SK-N-SH (cell line): ENCODE results near the gene ATP2A1. TPM values are rescaled to one million over a fixed set of nuclear protein-coding genes. Genes with fewer than 3 reads are reported as not detected.

Source experiments
- CTCF ChIA-PET: fragments of 300-600, 350-600 bp; formaldehyde crosslinking; extraction: SDS; loops from one replicate; lab custom pipeline; 2021; lab: Yijun Ruan, JAX
- POLR2A ChIA-PET: fragments of 350-600 bp; sonication (Branson Sonifier 250); formaldehyde crosslinking; extraction: SDS; loops from one replicate; lab custom pipeline; 2020; ENCODE audit warnings: antibody characterized with exemption, inconsistent platforms; lab: Yijun Ruan, JAX
- DNase-seq: peaks from one replicate; pipeline ENCODE4 v3.0.0; 2012
- H2AFZ ChIP-seq: fragments of 200-600 bp; sonication (generic); 2 replicates; pipeline ENCODE4 v1.8.1; 2016; ENCODE audit warnings: antibody characterized with exemption, mild to moderate bottlenecking, low read depth
- H3F3A ChIP-seq: fragments of 200-600 bp; sonication (generic); replicated peaks from 2 replicates; pipeline ENCODE3; 2016; ENCODE audit warnings: antibody characterized with exemption, mild to moderate bottlenecking; ENCODE audit not compliant: insufficient read depth
- H3K27ac ChIP-seq, 2 experiments: fragments of 200-500 bp in 1 of 2; fragments of 200-600 bp in 1 of 2; sonication (Bioruptor generic) in 1 of 2; sonication (generic), shearing (Covaris generic) in 1 of 2; 2 replicates each; pipeline versions ENCODE4 v1.5.1 to v1.6.1; 2014 to 2016; ENCODE audit warnings: low read depth in 2 of 2, inconsistent platforms in 1 of 2, low read length in 1 of 2, mild to moderate bottlenecking in 1 of 2, mixed read lengths in 1 of 2
- H3K27me3 ChIP-seq: fragments of 200-600 bp; sonication (generic), shearing (Covaris generic); 2 replicates; pipeline ENCODE4 v1.6.1; 2016; ENCODE audit warnings: mixed run types; ENCODE audit not compliant: insufficient read depth
- H3K36me3 ChIP-seq, 2 experiments: fragments of 200-500 bp in 1 of 2; fragments of 200-600 bp in 1 of 2; sonication (Bioruptor generic) in 1 of 2; sonication (generic) in 1 of 2; replicated peaks in 1 of 2; 2 replicates each; pipeline versions ENCODE3 to v1.5.1; 2014 to 2016; ENCODE audit warnings: low read length in 1 of 2, mild to moderate bottlenecking in 1 of 2; ENCODE audit not compliant: insufficient read depth in 2 of 2, control insufficient read depth in 1 of 2
- H3K4me1 ChIP-seq, 2 experiments: fragments of 200-500 bp in 1 of 2; fragments of 200-600 bp in 1 of 2; sonication (Bioruptor generic) in 1 of 2; sonication (generic), shearing (Covaris generic) in 1 of 2; 2 replicates each; pipeline versions ENCODE4 v1.5.1 to v1.6.1; 2014 to 2016; ENCODE audit warnings: low read depth in 1 of 2, low read length in 1 of 2, mixed run types in 1 of 2; ENCODE audit not compliant: insufficient read depth in 2 of 2, control insufficient read depth in 1 of 2
- H3K4me2 ChIP-seq: fragments of 200-600 bp; sonication (generic), shearing (Covaris generic); 2 replicates; pipeline ENCODE4 v1.6.1; 2017; ENCODE audit warnings: mixed run types
- H3K4me3 ChIP-seq, 2 experiments: fragments of 200-500 bp in 1 of 2; fragments of 200-600 bp in 1 of 2; sonication (Bioruptor generic) in 1 of 2; sonication (generic), shearing (Covaris generic) in 1 of 2; 2 replicates each; pipeline versions ENCODE4 v1.5.1 to v1.8.1; 2014 to 2016; ENCODE audit warnings: low read depth in 2 of 2, inconsistent platforms in 1 of 2, low read length in 1 of 2, mild to moderate bottlenecking in 1 of 2, mixed read lengths in 1 of 2, moderate library complexity in 1 of 2
- H3K79me2 ChIP-seq: fragments of 200-600 bp; sonication (generic); 2 replicates; pipeline ENCODE4 v1.8.1; 2017; ENCODE audit warnings: mild to moderate bottlenecking; ENCODE audit not compliant: insufficient read depth
- H3K9ac ChIP-seq: fragments of 200-600 bp; sonication (generic); 2 replicates; pipeline ENCODE4 v1.6.1; 2017; ENCODE audit warnings: mixed run types
- H3K9me2 ChIP-seq: fragments of 200-600 bp; sonication (generic); 2 replicates; pipeline ENCODE4 v1.6.1; 2017; ENCODE audit warnings: mixed run types
- H3K9me3 ChIP-seq: fragments of 200-600 bp; sonication (generic); 2 replicates; pipeline ENCODE4 v1.6.1; 2017; ENCODE audit warnings: mixed run types, mild to moderate bottlenecking, moderate library complexity
- H4K20me1 ChIP-seq: fragments of 200-600 bp; sonication (generic); 2 replicates; pipeline ENCODE4 v1.6.1; 2017; ENCODE audit warnings: mild to moderate bottlenecking, mixed run types; ENCODE audit not compliant: insufficient read depth
- CTCF ChIP-seq: fragments of 200-600 bp; sonication (generic); IDR thresholded peaks from 2 replicates; pipeline ENCODE4 v1.6.1; 2017; ENCODE audit warnings: antibody characterized with exemption, mild to moderate bottlenecking, moderate library complexity
- FOSL2 ChIP-seq: IDR thresholded peaks from 2 replicates; pipeline ENCODE4 v1.4.0; 2012; ENCODE audit warnings: low read depth, mild to moderate bottlenecking, moderate library complexity, borderline replicate concordance
- FOXM1 ChIP-seq: IDR thresholded peaks from 2 replicates; pipeline ENCODE4 v1.4.0; 2012; ENCODE audit warnings: low read depth, mild to moderate bottlenecking
- MAX ChIP-seq: IDR thresholded peaks from 2 replicates; pipeline ENCODE4 v1.4.0; 2012; ENCODE audit warnings: low read depth
- MEF2A ChIP-seq: IDR thresholded peaks from 2 replicates; pipeline ENCODE4 v1.4.0; 2012; ENCODE audit warnings: low read depth, borderline replicate concordance
- MXI1 ChIP-seq: IDR thresholded peaks from 2 replicates; pipeline ENCODE4 v1.6.1; 2012; ENCODE audit warnings: mild to moderate bottlenecking, low read depth, low read length, improper control_type of control experiment
- PBX3 ChIP-seq: IDR thresholded peaks from 2 replicates; pipeline ENCODE4; 2012
- POLR2AphosphoS5 ChIP-seq: IDR thresholded peaks from 2 replicates; pipeline ENCODE4 v1.6.1; 2012; ENCODE audit warnings: low read depth, low read length
- REST ChIP-seq: IDR thresholded peaks from 2 replicates; pipeline ENCODE4 v1.6.1; 2012; ENCODE audit warnings: mild to moderate bottlenecking, low read depth, low read length, moderate library complexity
- SIN3A ChIP-seq: IDR thresholded peaks from 2 replicates; pipeline ENCODE4 v1.6.1; 2012; ENCODE audit warnings: low read depth, mild to moderate bottlenecking, low read length, moderate library complexity, borderline replicate concordance
- USF2 ChIP-seq: fragments of 150-350 bp; IDR thresholded peaks from 2 replicates; pipeline ENCODE4 v1.6.1; 2017; ENCODE audit warnings: antibody characterized with exemption, low read length, low read depth, borderline replicate concordance
- WGBS: methylation state at CpG from one replicate; pipeline ENCODE4 v1.1.6; 2017; ENCODE audit warnings: low lambda C conversion rate; 5-methylcytosine and 5-hydroxymethylcytosine counted together
- polyA plus RNA-seq, 3 experiments: library from polyadenylated mRNA; depleted of rRNA; stranded (reverse); fragments of >200 nt; gene quantifications; 2 replicates each; pipeline ENCODE4 v1.2.3, GENCODE V29; 2012

The ATP2A1 gene
- polyA plus RNA-seq, 1 of the 3 experiments (the other 2 are of a cell fraction): 3.0 TPM

GRCh38 chr16:28873543-28874201 lies 4.6 kb upstream of the ATP2A1 start:
- no peaks in the 10 kb centered on the region for H4K20me1 ChIP-seq
- WGBS: 94% methylated on average over 11 of the region's 18 CpGs
- TF ChIP-seq CTCF (peak; percentile 67), POLR2AphosphoS5 (no peak)
- TF ChIP-seq, all 33 proteins: peak for 1
- Histone ChIP-seq H3K36me3 (peaks cover 4 to 59% of the 10 kb centered on the region in 2 experiments), H3K27me3 (no peaks in the 10 kb centered on the region), H3F3A (peaks cover 4% of the 10 kb centered on the region), H2AFZ (no peak overlapping the region), H3K4me2 (no peak overlapping the region), H3K9me2 (no peaks in the 10 kb centered on the region), H3K4me3 (no peak overlapping the region), H3K27ac (no peak overlapping the region), H3K9me3 (no peaks in the 10 kb centered on the region), H3K9ac (no peak overlapping the region), H3K79me2 (peaks cover 2% of the 10 kb centered on the region; the same call in 1 of the 2 replicates), H3K4me1 (peaks cover 0 to 3% of the 10 kb centered on the region in 2 experiments; a peak in 1 of 4 replicates)
- DNase-seq: peak; percentile 84
- ChIA-PET CTCF (interaction anchor here (0.8 to 2.5 kb wide), 15 partner anchors 9 to 75 kb away, joined by 3 to 15 read pairs (median 3); partner anchors contain the start of gene SH2B1), POLR2A (interaction anchor here (0.6 to 1.3 kb wide), 2 partner anchors 11 kb away, joined by 3 read pairs; no protein-coding TSS in a partner anchor)

- H2AFZ ChIP-seq: no peak overlapping the region
- H3K9me3 ChIP-seq: no peaks in the 10 kb centered on the region
- peaks cover 0 to 10% of the 10 kb centered on the region in 2 experiments; a peak in 1 of 4 replicates for H3K4me1 ChIP-seq
- no peaks in the 10 kb centered on the region for H3K9me2 ChIP-seq
- H3K4me3 ChIP-seq: no peak overlapping the region
- no peaks in the 10 kb centered on the region for H3K27me3 ChIP-seq
- H4K20me1 ChIP-seq: no peaks in the 10 kb centered on the region
- POLR2A ChIA-PET: interaction anchor here (0.7 to 1.3 kb wide), 3 partner anchors 11 to 330 kb away, joined by 3 read pairs; partner anchors contain the start of gene NFATC2IP
- no peak overlapping the region for H3K9ac ChIP-seq
- peaks cover 4% of the 10 kb centered on the region for H3F3A ChIP-seq
- no peak for DNase-seq
- H3K27ac ChIP-seq: no peak overlapping the region
- TF ChIP-seq FOXM1: no peak
- TF ChIP-seq POLR2AphosphoS5: no peak
- no peak for TF ChIP-seq MAX
- no peak for TF ChIP-seq PBX3
- TF ChIP-seq MEF2A: no peak
- no peak for TF ChIP-seq REST
- no peak for TF ChIP-seq USF2
- TF ChIP-seq SIN3A: no peak
- no peak for TF ChIP-seq MXI1
- TF ChIP-seq FOSL2: no peak
- CTCF ChIA-PET: interaction anchor here (1.0 to 2.5 kb wide), 10 partner anchors 8 to 75 kb away, joined by 3 to 15 read pairs (median 4); partner anchors contain the start of gene SH2B1
- peaks cover 2 to 52% of the 10 kb centered on the region in 2 experiments for H3K36me3 ChIP-seq
- H3K79me2 ChIP-seq: no peaks in the 10 kb centered on the region
- H3K4me2 ChIP-seq: no peak overlapping the region
- WGBS: 95% methylated on average over 6 of the region's 6 CpGs
Observed at GRCh38 chr16:28874406-28874805, 3.9 kb upstream of the ATP2A1 start.
